Esophagus muscularis mucosa (tissue), 3 donors: ENCODE measurements around the gene UNG.
A peak's percentile ranks its signal among the peaks of the same experiment; 100 is the strongest.

Experiments
- POLR2A ChIP-seq: fragments of 450-650 bp; IDR thresholded peaks from one replicate; pipeline ENCODE4 v1.6.1; 2017; ENCODE audit warnings: antibody characterized with exemption, moderate library complexity, mild to moderate bottlenecking, low read depth
- TF ChIP-seq, protein P1 (sequence below), 3 experiments: fragments of 200-600 bp in 2 of 3; fragments of 450-650 bp in 1 of 3; sonication (generic) in 2 of 3; IDR thresholded peaks; one replicate each; pipeline ENCODE4 v1.5.1; 2017 to 2019; ENCODE audit warnings: antibody characterized with exemption in 3 of 3, mild to moderate bottlenecking in 2 of 3, moderate library complexity in 1 of 3

DNA sequence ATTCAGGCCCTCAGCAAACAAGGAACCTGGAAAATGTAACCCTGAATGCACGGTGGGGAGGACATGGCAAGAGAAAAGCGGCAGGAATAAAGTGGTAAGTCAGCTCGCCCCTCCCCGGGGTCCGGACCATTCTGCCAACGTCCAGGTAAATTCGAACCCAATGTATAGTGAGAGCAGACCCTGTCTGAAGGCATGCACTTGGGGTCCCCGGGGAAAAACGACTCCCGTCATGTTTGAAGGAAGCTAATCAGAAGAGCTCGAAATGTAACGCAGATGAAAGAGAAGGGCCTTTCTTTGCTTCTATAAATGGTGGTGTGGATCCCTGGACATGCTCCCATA lies 19.2 kb downstream of the UNG start:
- TF ChIP-seq POLR2A = peak; percentile 15
- TF ChIP-seq, protein P1, sequence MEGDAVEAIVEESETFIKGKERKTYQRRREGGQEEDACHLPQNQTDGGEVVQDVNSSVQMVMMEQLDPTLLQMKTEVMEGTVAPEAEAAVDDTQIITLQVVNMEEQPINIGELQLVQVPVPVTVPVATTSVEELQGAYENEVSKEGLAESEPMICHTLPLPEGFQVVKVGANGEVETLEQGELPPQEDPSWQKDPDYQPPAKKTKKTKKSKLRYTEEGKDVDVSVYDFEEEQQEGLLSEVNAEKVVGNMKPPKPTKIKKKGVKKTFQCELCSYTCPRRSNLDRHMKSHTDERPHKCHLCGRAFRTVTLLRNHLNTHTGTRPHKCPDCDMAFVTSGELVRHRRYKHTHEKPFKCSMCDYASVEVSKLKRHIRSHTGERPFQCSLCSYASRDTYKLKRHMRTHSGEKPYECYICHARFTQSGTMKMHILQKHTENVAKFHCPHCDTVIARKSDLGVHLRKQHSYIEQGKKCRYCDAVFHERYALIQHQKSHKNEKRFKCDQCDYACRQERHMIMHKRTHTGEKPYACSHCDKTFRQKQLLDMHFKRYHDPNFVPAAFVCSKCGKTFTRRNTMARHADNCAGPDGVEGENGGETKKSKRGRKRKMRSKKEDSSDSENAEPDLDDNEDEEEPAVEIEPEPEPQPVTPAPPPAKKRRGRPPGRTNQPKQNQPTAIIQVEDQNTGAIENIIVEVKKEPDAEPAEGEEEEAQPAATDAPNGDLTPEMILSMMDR (IDR thresholded peaks at IDR 0.05) = no peak
